Dendritic cell treated with granulocyte-macrophage colony-stimulating factor and Interleukin-4, amounts not matched to agents 40 ng/mL and 50 ng/mL, for 4 days (primary cell): ENCODE results near the gene MBD3L2.
"Not testable (repeated sequence)": the region's sequence is repeated elsewhere in the genome, so short reads cannot be mapped to it uniquely, and the experiment has no call there.

ENCODE experiments used
- H3K27ac Mint-ChIP-seq: one replicate; pipeline ENCODE4 v1.8.0; 2022; ENCODE audit warnings: mild to moderate bottlenecking, mixed read lengths
- H3K27me3 Mint-ChIP-seq: one replicate; pipeline ENCODE4 v1.8.0; 2022; ENCODE audit warnings: mild to moderate bottlenecking, mixed read lengths
- H3K36me3 Mint-ChIP-seq: one replicate; pipeline ENCODE4 v1.8.0; 2022; ENCODE audit warnings: low read depth, mixed read lengths
- H3K4me1 Mint-ChIP-seq: one replicate; pipeline ENCODE4 v1.8.0; 2022; ENCODE audit warnings: low read depth, mixed read lengths
- H3K4me3 Mint-ChIP-seq: one replicate; pipeline ENCODE4 v1.8.0; 2022; ENCODE audit warnings: mild to moderate bottlenecking, moderate library complexity, mixed read lengths
- H3K9me3 Mint-ChIP-seq: one replicate; pipeline ENCODE4 v1.8.0; 2022; ENCODE audit warnings: mixed read lengths
- intact Hi-C: fragments of 100-400 bp; cut with micrococcal nuclease; formaldehyde crosslinking; loops from one replicate; pipeline ENCODE4 v1.15.0; 2022

MBD3L2 gene

DNA sequence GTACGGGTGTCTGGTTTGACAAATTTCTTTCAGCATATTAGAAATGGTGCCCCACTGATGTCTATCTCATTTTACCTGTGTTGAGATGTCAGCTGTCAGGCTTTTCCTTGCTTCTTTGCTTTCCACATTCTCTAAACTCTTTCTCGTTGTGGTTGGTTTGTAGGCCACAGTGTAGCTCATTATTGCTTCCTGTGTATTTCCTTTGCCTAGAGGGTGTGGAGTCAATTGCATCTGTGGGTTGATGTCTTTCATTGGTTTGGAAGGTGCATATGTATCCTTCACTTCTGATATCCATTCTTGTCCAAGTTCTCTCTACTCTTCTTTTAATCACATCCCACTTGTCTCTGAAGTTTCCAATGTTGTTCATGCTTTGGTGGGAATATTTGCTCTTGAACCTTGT is 7.6 kb upstream of the MBD3L2 start:
- H3K4me3 Mint-ChIP-seq, H3K9me3 Mint-ChIP-seq, H3K27ac Mint-ChIP-seq, H3K4me1 Mint-ChIP-seq, H3K36me3 Mint-ChIP-seq, H3K27me3 Mint-ChIP-seq, intact Hi-C loops: not testable (repeated sequence)

DNA sequence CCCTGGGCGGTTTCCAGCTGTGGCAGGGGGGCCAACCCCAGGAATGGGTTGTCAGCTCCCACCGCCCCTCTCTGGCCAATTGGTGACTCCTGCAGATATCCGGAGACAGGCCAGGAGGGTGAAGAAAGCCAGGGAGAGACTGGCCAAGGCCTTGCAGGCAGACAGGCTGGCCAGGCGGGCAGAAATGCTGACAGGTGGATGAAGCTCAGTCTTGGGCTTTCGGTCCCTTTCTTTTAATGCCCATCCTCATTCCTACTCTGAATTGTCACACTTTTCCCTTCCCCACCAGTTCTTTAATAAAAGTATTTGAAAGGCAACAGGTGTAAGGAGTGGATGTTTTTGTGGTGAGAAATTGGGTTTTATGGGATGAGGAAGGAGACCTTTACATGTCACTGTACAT is 2.3 kb downstream of the MBD3L2 start:
- H3K9me3 Mint-ChIP-seq, H3K36me3 Mint-ChIP-seq, H3K4me3 Mint-ChIP-seq, H3K27me3 Mint-ChIP-seq, H3K27ac Mint-ChIP-seq, intact Hi-C loops, H3K4me1 Mint-ChIP-seq: not testable (repeated sequence)

DNA sequence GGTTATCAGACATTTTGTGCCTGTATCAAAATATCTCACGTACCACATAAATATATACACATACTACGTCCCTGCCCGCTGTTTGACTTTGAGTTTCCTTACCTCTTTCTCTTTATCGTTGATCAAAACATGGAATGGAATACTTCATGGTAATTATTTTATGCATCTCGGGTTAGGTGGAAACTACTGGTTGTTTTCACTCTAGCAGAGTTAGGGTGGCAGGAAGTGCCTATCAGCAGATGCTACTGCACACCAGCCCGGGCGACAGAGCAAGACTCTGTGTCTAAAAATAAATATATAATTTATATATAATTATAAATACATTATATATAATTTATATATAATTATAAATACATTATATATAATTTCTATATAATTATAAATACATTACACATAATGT is 3.8 kb downstream of the MBD3L2 start:
- H3K27ac Mint-ChIP-seq, H3K36me3 Mint-ChIP-seq, H3K9me3 Mint-ChIP-seq, H3K4me3 Mint-ChIP-seq, H3K4me1 Mint-ChIP-seq, intact Hi-C loops, H3K27me3 Mint-ChIP-seq: not testable (repeated sequence)

DNA sequence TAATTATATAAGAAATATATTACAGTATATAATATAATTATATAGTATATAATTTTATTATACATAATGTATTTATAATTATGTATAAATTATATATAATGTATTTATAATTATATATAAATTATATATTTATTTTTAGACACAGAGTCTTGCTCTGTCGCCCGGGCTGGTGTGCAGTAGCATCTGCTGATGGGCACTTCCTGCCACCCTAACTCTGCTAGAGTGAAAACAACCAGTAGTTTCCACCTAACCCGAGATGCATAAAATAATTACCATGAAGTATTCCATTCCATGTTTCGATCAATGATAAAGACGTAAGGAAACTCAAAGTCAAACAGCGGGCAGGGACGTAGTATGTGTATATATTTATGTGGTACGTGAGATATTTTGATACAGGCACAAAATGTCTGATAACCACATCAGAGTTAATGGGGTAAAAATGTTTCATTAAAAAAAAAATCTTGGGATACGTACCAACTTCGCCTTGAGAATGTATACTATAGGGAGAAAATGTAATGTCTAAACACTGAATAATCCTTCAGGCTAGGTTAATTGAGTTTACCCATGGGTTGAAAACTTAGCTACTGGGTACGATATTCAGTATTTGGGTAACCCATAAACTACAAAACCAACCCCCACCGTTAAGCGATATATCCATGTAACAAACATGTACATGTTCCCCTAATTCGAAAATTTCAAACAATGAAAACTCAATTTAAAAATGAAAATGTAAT is 5.7 kb downstream of the MBD3L2 start:
- H3K27ac Mint-ChIP-seq, H3K4me3 Mint-ChIP-seq, H3K27me3 Mint-ChIP-seq, H3K36me3 Mint-ChIP-seq, H3K4me1 Mint-ChIP-seq, H3K9me3 Mint-ChIP-seq, intact Hi-C loops: not testable (repeated sequence)

DNA sequence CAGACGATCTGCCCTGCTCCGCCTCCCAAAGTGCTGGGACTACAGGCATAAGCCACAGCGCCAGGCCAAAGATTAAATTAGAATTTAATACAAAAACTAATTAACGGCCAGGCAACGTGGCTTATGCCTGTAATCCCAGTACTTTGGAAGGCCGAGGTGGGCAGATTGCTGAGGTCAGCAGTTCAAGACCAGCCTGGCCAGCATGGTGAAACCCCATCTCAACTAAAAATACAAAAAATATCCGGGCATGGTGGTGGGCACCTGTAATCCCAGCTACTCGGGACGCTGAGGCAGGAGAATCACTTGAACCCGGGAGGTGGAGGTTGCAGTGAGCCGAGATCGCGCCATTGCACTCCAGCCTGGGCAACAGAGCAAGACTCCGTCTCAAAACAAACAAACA is 6.6 kb downstream of the MBD3L2 start:
- H3K27ac Mint-ChIP-seq, intact Hi-C loops, H3K9me3 Mint-ChIP-seq, H3K27me3 Mint-ChIP-seq, H3K36me3 Mint-ChIP-seq, H3K4me1 Mint-ChIP-seq, H3K4me3 Mint-ChIP-seq: not testable (repeated sequence)

DNA sequence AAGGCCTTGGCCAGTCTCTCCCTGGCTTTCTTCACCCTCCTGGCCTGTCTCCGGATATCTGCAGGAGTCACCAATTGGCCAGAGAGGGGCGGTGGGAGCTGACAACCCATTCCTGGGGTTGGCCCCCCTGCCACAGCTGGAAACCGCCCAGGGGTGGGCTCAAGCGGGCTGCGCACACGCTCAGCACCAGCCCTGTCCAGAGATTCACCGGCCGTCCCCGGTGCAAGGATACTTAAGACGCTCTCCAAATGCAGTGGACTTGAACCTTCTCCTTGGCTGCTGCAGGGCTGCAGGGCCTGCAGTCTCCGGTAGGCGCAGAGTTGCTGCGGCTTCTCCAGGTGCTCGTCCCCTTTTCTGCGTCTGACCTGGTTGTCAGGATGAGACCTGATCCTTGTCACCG is 7.2 kb downstream of the MBD3L2 start:
- H3K27me3 Mint-ChIP-seq, intact Hi-C loops, H3K4me1 Mint-ChIP-seq, H3K4me3 Mint-ChIP-seq, H3K27ac Mint-ChIP-seq, H3K9me3 Mint-ChIP-seq, H3K36me3 Mint-ChIP-seq: not testable (repeated sequence)

DNA sequence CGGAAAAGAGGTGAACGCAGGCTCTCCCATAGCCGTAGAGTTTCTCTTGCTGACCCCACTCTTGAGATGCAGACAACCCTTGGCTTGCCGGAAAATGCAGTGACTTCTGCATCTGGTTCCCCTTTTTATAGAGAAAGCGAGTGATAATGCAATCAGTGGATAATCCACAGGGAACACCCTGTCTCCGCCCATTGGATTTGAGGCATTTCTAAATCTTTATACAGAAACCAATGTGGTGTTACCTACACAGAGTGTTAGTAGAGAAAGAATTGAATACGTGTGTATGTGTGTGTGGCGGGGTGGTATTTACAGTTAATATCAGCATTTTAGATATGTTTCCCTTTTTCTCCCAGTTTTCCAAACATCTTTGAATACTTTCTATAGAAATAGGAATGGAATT is 9.5 kb downstream of the MBD3L2 start, which contains the start of gene MBD3L3:
Gene MBD3L3, minus strand, starts transcription at position 101 of the 400 bp plus-strand sequence. Its CDS starts 71 bp downstream, at position 30.
- H3K4me3 Mint-ChIP-seq, H3K4me1 Mint-ChIP-seq, H3K9me3 Mint-ChIP-seq, H3K36me3 Mint-ChIP-seq, H3K27ac Mint-ChIP-seq, H3K27me3 Mint-ChIP-seq, intact Hi-C loops: not testable (repeated sequence)

DNA sequence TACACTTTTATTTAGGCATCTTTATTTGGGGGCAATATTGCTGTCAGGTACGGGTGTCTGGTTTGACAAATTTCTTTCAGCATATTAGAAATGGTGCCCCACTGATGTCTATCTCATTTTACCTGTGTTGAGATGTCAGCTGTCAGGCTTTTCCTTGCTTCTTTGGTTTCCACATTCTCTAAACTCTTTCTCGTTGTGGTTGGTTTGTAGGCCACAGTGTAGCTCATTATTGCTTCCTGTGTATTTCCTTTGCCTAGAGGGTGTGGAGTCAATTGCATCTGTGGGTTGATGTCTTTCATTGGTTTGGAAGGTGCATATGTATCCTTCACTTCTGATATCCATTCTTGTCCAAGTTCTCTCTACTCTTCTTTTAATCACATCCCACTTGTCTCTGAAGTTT is 10.9 kb downstream of the MBD3L2 start:
- H3K27me3 Mint-ChIP-seq, H3K4me1 Mint-ChIP-seq, H3K36me3 Mint-ChIP-seq, H3K9me3 Mint-ChIP-seq, H3K27ac Mint-ChIP-seq, intact Hi-C loops, H3K4me3 Mint-ChIP-seq: not testable (repeated sequence)

DNA sequence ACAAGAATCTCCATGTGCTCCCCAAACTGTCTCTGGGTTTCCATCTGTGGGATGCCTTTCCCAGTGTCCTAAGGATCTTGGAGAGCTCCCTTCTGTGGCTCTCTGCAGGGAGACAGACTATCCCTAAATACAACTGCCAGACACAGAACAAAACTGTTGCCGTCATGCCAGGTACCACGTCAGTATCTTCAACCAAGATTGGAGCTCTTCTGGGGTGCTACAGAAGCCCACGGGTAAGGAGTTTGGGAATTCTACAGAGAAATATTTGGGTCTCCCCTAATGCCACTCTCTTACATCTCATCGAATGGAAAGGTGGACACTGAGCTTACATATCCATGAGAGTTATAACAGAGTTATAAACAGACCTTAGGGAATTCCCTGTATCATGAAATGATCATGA is 14.2 kb downstream of the MBD3L2 start:
- no peaks in the 10 kb centered on the region for H3K36me3 Mint-ChIP-seq
- no peaks in the 10 kb centered on the region for H3K27me3 Mint-ChIP-seq
- H3K27ac Mint-ChIP-seq: no peak overlapping the region
- no peaks in the 10 kb centered on the region for H3K9me3 Mint-ChIP-seq
- intact Hi-C loops: no loop called here
- H3K4me3 Mint-ChIP-seq: no peak overlapping the region
- no peaks in the 10 kb centered on the region for H3K4me1 Mint-ChIP-seq

DNA sequence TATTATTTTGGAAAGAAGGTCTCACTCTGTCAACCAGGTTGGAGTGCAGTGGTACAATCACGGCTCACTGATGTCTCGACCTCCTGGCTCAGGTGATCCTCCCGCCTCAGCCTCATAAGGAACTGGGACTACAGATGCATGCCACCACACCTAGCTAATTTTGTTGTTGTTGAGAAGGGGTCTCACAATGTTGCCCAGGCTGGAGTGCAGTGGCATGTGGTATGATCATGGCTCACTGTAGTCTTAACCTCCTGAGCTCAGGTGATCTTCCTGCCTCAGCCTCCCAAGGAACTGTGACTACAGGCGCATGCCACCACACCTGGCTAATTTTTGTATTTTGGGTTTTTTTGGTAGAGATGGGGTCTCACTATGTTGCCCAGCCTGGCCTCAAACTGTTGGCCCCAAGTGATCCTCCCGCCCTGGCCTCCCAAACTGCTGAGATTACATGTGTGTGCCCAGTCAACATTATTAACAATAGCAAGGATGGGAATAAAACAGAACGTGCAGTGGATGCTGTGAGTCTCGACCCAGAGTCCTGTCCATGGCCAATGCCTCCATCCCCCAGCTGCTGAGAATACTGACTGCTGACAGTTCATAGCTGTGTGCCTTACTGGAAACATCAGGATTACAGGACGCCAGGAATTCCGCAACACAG is 14.8 kb downstream of the MBD3L2 start:
- Mint-ChIP-seq H3K4me3 (no peak overlapping the region), H3K27me3 (no peaks in the 10 kb centered on the region), H3K4me1 (peaks cover 3% of the 10 kb centered on the region), H3K36me3 (no peaks in the 10 kb centered on the region), H3K27ac (peak overlapping the region; percentile 5), H3K9me3 (no peaks in the 10 kb centered on the region)
- intact Hi-C loops: no loop called here

DNA sequence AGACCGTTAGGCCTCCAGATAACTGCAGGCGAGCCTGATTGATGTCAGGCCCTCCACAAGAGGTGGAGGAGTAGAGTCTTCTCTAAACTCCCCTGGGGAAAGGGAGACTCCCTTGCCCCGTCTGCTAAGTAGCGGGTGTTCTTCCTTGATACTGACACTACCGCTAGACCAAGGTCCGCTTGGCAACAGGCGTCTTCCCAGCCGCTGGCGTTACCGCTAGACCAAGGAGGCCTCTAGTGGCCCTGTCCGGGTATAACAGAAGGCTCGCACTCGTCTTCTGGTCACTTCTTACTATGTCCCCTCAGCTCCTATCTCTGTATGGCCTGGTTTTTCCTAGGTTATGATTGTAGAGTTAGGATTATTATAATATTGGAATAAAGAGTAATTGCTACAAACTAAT is 18.0 kb downstream of the MBD3L2 start:
- H3K9me3 Mint-ChIP-seq, H3K27me3 Mint-ChIP-seq, H3K27ac Mint-ChIP-seq, intact Hi-C loops, H3K4me3 Mint-ChIP-seq: not testable (repeated sequence)
- Mint-ChIP-seq H3K36me3 (peaks cover 25% of the 10 kb centered on the region), H3K4me1 (peaks cover 11% of the 10 kb centered on the region)

DNA sequence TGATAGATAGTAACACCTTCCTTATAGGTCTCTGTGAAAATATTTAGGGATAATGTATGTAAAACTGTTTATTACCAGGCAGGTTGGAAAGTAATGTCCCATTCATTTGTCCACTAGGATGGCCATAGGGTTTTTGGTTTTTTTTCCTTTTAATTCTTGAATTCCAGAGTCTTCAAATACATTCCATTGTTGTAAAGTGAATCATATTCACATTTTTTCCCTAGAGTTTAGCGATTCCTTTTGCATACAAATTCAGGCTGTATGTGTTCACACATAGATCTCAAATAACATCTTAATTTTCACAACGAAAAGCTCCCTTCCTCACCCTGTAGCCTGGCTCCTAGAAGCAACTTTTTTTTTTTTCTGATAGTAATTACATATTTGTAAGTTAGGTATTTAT is 18.6 kb downstream of the MBD3L2 start:
- no peaks in the 10 kb centered on the region for H3K27me3 Mint-ChIP-seq
- no peak overlapping the region for H3K4me3 Mint-ChIP-seq
- H3K36me3 Mint-ChIP-seq: peaks cover 31% of the 10 kb centered on the region
- intact Hi-C loops: no loop called here
- H3K27ac Mint-ChIP-seq: no peak overlapping the region
- no peaks in the 10 kb centered on the region for H3K9me3 Mint-ChIP-seq
- peaks cover 11% of the 10 kb centered on the region for H3K4me1 Mint-ChIP-seq

DNA sequence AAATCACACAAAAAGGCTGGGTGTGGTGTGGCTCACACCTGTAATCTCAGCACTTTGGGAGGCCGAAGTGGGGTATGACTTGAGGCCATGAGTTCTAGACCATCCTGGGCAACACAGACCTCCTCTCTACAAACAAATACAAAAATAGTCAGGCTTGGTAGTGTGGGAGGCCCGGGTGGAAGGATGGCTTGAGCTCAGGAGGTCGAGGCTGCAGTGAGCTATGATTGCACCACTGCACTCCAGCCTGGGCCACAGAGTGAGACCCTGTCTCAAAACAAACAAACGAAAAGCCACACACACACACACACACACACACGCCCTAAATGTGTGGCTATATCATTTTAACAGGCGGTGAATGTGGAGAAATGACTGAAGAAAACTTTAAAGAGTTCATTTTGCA is 19.5 kb downstream of the MBD3L2 start:
- Mint-ChIP-seq H3K27ac (peak overlapping the region; percentile 97), H3K36me3 (peaks cover 40% of the 10 kb centered on the region), H3K9me3 (no peaks in the 10 kb centered on the region), H3K4me3 (peak overlapping the region; percentile 97), H3K4me1 (peaks cover 11% of the 10 kb centered on the region), H3K27me3 (no peaks in the 10 kb centered on the region)
- intact Hi-C loops: no loop called here

DNA sequence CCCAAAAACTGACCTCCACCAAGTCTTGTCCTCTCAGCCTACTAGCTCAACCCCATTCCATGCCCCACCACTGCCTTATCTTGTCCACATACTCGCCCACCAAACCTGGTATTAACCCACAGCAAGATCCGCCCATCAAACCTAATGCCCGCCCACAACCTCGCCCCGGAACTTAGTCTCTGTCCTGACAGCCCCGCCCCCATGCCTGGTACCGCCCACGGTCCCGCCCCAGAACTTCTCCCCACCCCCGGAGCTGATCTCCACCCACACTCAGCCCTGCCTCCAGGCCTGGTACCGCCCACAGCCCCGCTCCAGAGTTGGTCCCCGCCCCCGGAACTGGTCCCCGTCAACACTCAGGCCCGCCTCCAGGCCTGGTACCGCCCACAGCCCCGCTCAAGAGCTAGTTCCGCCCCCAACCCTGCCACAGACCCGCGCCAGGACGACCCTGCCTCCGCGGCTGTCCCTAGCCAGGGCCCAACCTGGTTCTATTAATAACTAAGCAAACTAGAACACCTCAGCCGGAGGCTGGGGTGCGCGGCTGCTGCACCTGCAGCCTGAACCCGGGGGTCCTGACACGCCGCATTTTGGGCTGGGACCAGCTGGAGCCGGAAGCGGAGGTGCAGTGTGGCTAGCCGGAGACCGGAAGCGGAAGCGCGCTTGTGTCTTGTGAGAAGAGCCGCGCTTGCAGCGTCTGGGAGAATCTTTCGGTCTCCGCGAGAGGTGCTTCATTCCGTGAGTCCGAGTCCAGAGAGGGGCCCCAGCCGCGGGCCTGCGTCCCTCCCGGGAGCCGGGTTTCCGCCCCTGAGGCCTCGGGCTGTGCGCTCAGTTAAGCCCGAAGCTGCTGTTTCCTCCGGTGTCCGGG is 20.2 kb downstream of the MBD3L2 start, which contains the start of gene ZNF557:
Gene ZNF557, plus strand, starts transcription at position 662 of the 862 bp plus-strand sequence. CDS start 5,372 bp downstream, outside the sequence.
- no peaks in the 10 kb centered on the region for H3K27me3 Mint-ChIP-seq
- H3K27ac Mint-ChIP-seq: peak within 1 kb of the TSS; percentile 97
- intact Hi-C loops: no loop called here
- peaks cover 3% of the 10 kb centered on the region for H3K9me3 Mint-ChIP-seq
- peaks cover 47% of the 10 kb centered on the region for H3K36me3 Mint-ChIP-seq
- H3K4me1 Mint-ChIP-seq: peaks cover 11% of the 10 kb centered on the region
- H3K4me3 Mint-ChIP-seq: peak within 1 kb of the TSS; percentile 97
